HG03342 (cell line): Measurements from ENCODE around the gene MAGEA1.
"Not testable (repeated sequence)": the region's sequence is repeated elsewhere in the genome, so short reads cannot be mapped to it uniquely, and the experiment has no call there.

Source experiments
- ATAC-seq: cut with Tn5 transposase; IDR thresholded peaks from one replicate; pipeline ENCODE4 v1.9.1; 2021; ENCODE audit warnings: mild to moderate bottlenecking, moderate library complexity; ENCODE audit not compliant: unreplicated experiment

Gene MAGEA1

GRCh38 chrX:153179131-153179530 is at the start of gene MAGEA1:
MAGEA1 (plus strand) TSS chrX:153179284; CDS start chrX:153182390, 3,106 bp downstream.
- ATAC-seq: no peak

- ATAC-seq: not testable (repeated sequence)
These were observed 46.2 kb upstream of the MAGEA1 start for GRCh38 chrX:153132924-153133323.

- ATAC-seq: not testable (repeated sequence)
These were observed 40.0 kb upstream of the MAGEA1 start for GRCh38 chrX:153139074-153139473.

GRCh38 chrX:153146288-153146687 is 32.8 kb upstream of the MAGEA1 start:
- ATAC-seq: not testable (repeated sequence)

- no peak for ATAC-seq
These were observed 25.6 kb upstream of the MAGEA1 start for GRCh38 chrX:153153516-153153915.

GRCh38 chrX:153157450-153157849 is 21.6 kb upstream of the MAGEA1 start:
- ATAC-seq: no peak

- ATAC-seq: no peak
These were observed 20.8 kb upstream of the MAGEA1 start for GRCh38 chrX:153158319-153158718.

GRCh38 chrX:153161952-153162351 is 17.1 kb upstream of the MAGEA1 start:
- no peak for ATAC-seq

- no peak for ATAC-seq
These were observed 14.4 kb upstream of the MAGEA1 start for GRCh38 chrX:153164733-153165132.

GRCh38 chrX:153168423-153168822 is 10.7 kb upstream of the MAGEA1 start:
- ATAC-seq: not testable (repeated sequence)

GRCh38 chrX:153181822-153182221 is 2.7 kb downstream of the MAGEA1 start:
- no peak for ATAC-seq

GRCh38 chrX:153184787-153185186 is 5.7 kb downstream of the MAGEA1 start:
- no peak for ATAC-seq

GRCh38 chrX:153190381-153190780 is 11.3 kb downstream of the MAGEA1 start:
- ATAC-seq: no peak

GRCh38 chrX:153200462-153200861 is 21.4 kb downstream of the MAGEA1 start:
- ATAC-seq: no peak

GRCh38 chrX:153206425-153207046 is 27.5 kb downstream of the MAGEA1 start:
- ATAC-seq: no peak

- no peak for ATAC-seq
These were observed 30.3 kb downstream of the MAGEA1 start for GRCh38 chrX:153209347-153209746.

GRCh38 chrX:153214934-153215333 is 35.9 kb downstream of the MAGEA1 start:
- peak; percentile 83 for ATAC-seq

- no peak for ATAC-seq
These were observed 37.8 kb downstream of the MAGEA1 start for GRCh38 chrX:153216926-153217325.

- ATAC-seq: no peak
These were observed 46.5 kb downstream of the MAGEA1 start for GRCh38 chrX:153225438-153226098.

GRCh38 chrX:153226344-153227185 is 47.5 kb downstream of the MAGEA1 start:
- no peak for ATAC-seq
